ENCODE data around the gene ARID3A.
A peak's percentile ranks its signal among the peaks of the same experiment; 100 is the strongest.

ARID3A gene

GRCh38 chr19:991174-991931, 65.5 kb downstream of the ARID3A start:
- DNase-seq, result no peak

GRCh38 chr19:991932-992669, 66.3 kb downstream of the ARID3A start:
- DNase-seq, result no peak

GRCh38 chr19:992670-993055, 66.8 kb downstream of the ARID3A start:
- DNase-seq, result no peak

- DNase-seq, result no peak
These were observed 67.6 kb downstream of the ARID3A start for GRCh38 chr19:993361-993830.

- no peak for DNase-seq
These were observed 68.1 kb downstream of the ARID3A start for GRCh38 chr19:993831-994393.

- DNase-seq, result no peak
These were observed 68.7 kb downstream of the ARID3A start for GRCh38 chr19:994516-994915.

- no peak for DNase-seq
These were observed 69.4 kb downstream of the ARID3A start for GRCh38 chr19:995051-995827.

GRCh38 chr19:996051-996838, 70.4 kb downstream of the ARID3A start:
- peak in 1 of 2 experiments; percentile 34 for DNase-seq

- DNase-seq, result no peak
These were observed 72.2 kb downstream of the ARID3A start for GRCh38 chr19:998064-998463.

- no peak for DNase-seq
These were observed 73.5 kb downstream of the ARID3A start for GRCh38 chr19:999379-999719.

- peak in 1 of 2 experiments; percentile 53 for DNase-seq
These were observed 74.3 kb downstream of the ARID3A start, which contains the start of gene GRIN3B for GRCh38 chr19:1000095-1000494. Gene GRIN3B (plus strand): TSS chr19:1000419. CDS start chr19:1000438, 19 bp downstream.

- no peak for DNase-seq
These were observed 75.0 kb downstream of the ARID3A start for GRCh38 chr19:1000591-1001537.

- peak; percentile 28 to 38 for DNase-seq
These were observed 75.8 kb downstream of the ARID3A start for GRCh38 chr19:1001538-1002166.

- no peak for DNase-seq
These were observed 76.8 kb downstream of the ARID3A start for GRCh38 chr19:1002600-1002999.

GRCh38 chr19:1003283-1003682, 77.4 kb downstream of the ARID3A start:
- DNase-seq, result no peak

- DNase-seq, result no peak
These were observed 78.5 kb downstream of the ARID3A start for GRCh38 chr19:1004204-1004802.

- DNase-seq, result no peak
These were observed 79.2 kb downstream of the ARID3A start for GRCh38 chr19:1004803-1005664.

- DNase-seq, result no peak
These were observed 81.0 kb downstream of the ARID3A start for GRCh38 chr19:1006711-1007398.
